ENCODE results near the gene MTM1. TPM values are rescaled to one million over a fixed set of nuclear protein-coding genes. Genes with fewer than 3 reads are reported as not detected.

Gene MTM1
- total and polyA plus RNA-seq, 2 experiments from 2014 or later, result 3.2 to 8.7 TPM

GRCh38 chrX:150587585-150588503 lies 19.4 kb downstream of the MTM1 start:
- H4K20me1 ChIP-seq (replicated peaks; ENCODE audit: insufficient read depth), result no peaks in the 10 kb centered on the region
- H3K4me1 ChIP-seq (ENCODE audit: insufficient read depth), result no peaks in the 10 kb centered on the region
- TF ChIP-seq JUNB (IDR thresholded peaks at IDR 0.05; ENCODE audit: unreplicated experiment) (no peak), CTCF (conservative IDR thresholded peaks at IDR 0.05; ENCODE audit: low read depth in 2 of 2) (peak; percentile 72 to 80)
- Mint-ChIP-seq H3K9me3 (no peaks in the 10 kb centered on the region), H3K27ac (no peak overlapping the region), H3K36me3 (ENCODE audit: low read depth) (no peaks in the 10 kb centered on the region), H3K27me3 (ENCODE audit: insufficient read depth, low read depth, poor library complexity) (no peaks in the 10 kb centered on the region), H3K4me3 (no peak overlapping the region), H3K4me1 (peaks cover 3% of the 10 kb centered on the region; the same call in 2 of the 3 replicates)
- no peaks in the 10 kb centered on the region for H3K79me2 ChIP-seq (replicated peaks; ENCODE audit: insufficient read depth)
- no peak overlapping the region for H3K4me2 ChIP-seq
- no peak overlapping the region for H3K27ac ChIP-seq (ENCODE audit: low read depth)
- no peaks in the 10 kb centered on the region for H3K9me2 ChIP-seq (ENCODE audit: insufficient read depth)
- H3K36me3 ChIP-seq (ENCODE audit: insufficient read depth), result no peaks in the 10 kb centered on the region
- ATAC-seq (no peak), DNase-seq (ENCODE audit: low spot score) (no peak)
- no peak overlapping the region for H3K4me3 ChIP-seq
- no peaks in the 10 kb centered on the region for H3F3A ChIP-seq (replicated peaks; ENCODE audit: low read depth)
- H3K27me3 ChIP-seq (ENCODE audit: insufficient read depth), result no peaks in the 10 kb centered on the region
- H2AFZ ChIP-seq, result no peak overlapping the region

- H3K4me3 Mint-ChIP-seq, result no peak overlapping the region
- Histone ChIP-seq H3K4me2 (no peak overlapping the region), H3K27ac (ENCODE audit: low read depth) (no peak overlapping the region), H3K79me2 (replicated peaks; ENCODE audit: insufficient read depth) (no peaks in the 10 kb centered on the region; the same call in 1 of the 2 replicates), H3F3A (replicated peaks; ENCODE audit: low read depth) (no peaks in the 10 kb centered on the region), H3K36me3 (ENCODE audit: insufficient read depth) (no peaks in the 10 kb centered on the region), H3K27me3 (ENCODE audit: insufficient read depth) (no peaks in the 10 kb centered on the region), H4K20me1 (replicated peaks; ENCODE audit: insufficient read depth) (no peaks in the 10 kb centered on the region), H2AFZ (no peak overlapping the region), H3K9me2 (ENCODE audit: insufficient read depth) (no peaks in the 10 kb centered on the region), H3K4me3 (no peak overlapping the region), H3K4me1 (ENCODE audit: insufficient read depth) (no peaks in the 10 kb centered on the region)
- no peaks in the 10 kb centered on the region for H3K9me3 Mint-ChIP-seq
- ATAC-seq, result no peak
- H3K27ac Mint-ChIP-seq, result no peak overlapping the region
- no peaks in the 10 kb centered on the region for H3K36me3 Mint-ChIP-seq (ENCODE audit: low read depth)
- H3K27me3 Mint-ChIP-seq (ENCODE audit: insufficient read depth, low read depth, poor library complexity), result no peaks in the 10 kb centered on the region
- no peak for DNase-seq (ENCODE audit: low spot score)
- H3K4me1 Mint-ChIP-seq, result peaks cover 6% of the 10 kb centered on the region; the same call in 2 of the 3 replicates
- TF ChIP-seq ETS1 (IDR thresholded peaks at IDR 0.05) (no peak), NANOG (IDR thresholded peaks at IDR 0.05; ENCODE audit: borderline replicate concordance) (no peak), EZH2 (IDR thresholded peaks at IDR 0.05; ENCODE audit: low read depth, unreplicated experiment) (no peak), CREB1 (CRISPR knock-in tag; IDR thresholded peaks at IDR 0.05; ENCODE audit: low read depth) (no peak), REST (IDR thresholded peaks at IDR 0.05; ENCODE audit: unreplicated experiment) (no peak), JUNB (IDR thresholded peaks at IDR 0.05; ENCODE audit: unreplicated experiment) (no peak), ZNF114 (CRISPR knock-in tag; IDR thresholded peaks at IDR 0.05) (no peak), CTCF (conservative IDR thresholded peaks at IDR 0.05; ENCODE audit: low read depth in 2 of 2) (no peak), EZH2phosphoT487 (IDR thresholded peaks at IDR 0.05; ENCODE audit: unreplicated experiment) (no peak)
Observed at GRCh38 chrX:150594584-150594983, 26.2 kb downstream of the MTM1 start.
